Prostate gland (tissue), 2 donors: Measurements from ENCODE around the gene IL32.

ENCODE experiments used
- CTCF ChIP-seq, 4 experiments: fragments of 200-600 bp in 2 of 4; fragments of 450-650 bp in 2 of 4; sonication (generic) in 2 of 4; IDR thresholded peaks; 1 replicate in 3 of 4; 2 replicates in 1 of 4; pipeline ENCODE4 v1.5.1; 2016 to 2019; ENCODE audit warnings: antibody characterized with exemption in 4 of 4, mild to moderate bottlenecking in 2 of 4, moderate library complexity in 2 of 4
- POLR2A ChIP-seq: fragments of 450-650 bp; IDR thresholded peaks from one replicate; pipeline ENCODE4 v1.6.1; 2016; ENCODE audit warnings: antibody characterized with exemption, mild to moderate bottlenecking
- POLR2AphosphoS5 ChIP-seq: sonication (generic); formaldehyde crosslinking; IDR thresholded peaks from one replicate; pipeline ENCODE4 v1.6.1; 2017; ENCODE audit warnings: antibody characterized with exemption

- TF ChIP-seq CTCF (IDR thresholded peaks at IDR 0.05) (no peak), POLR2A (no peak), POLR2AphosphoS5 (no peak)
Measured at GRCh38 chr16:3118204-3118790, 52.9 kb downstream of the IL32 start.
